Cardiac fibroblast (primary cell): ENCODE measurements around the gene SOX8.

ENCODE experiments used
- DNase-seq, 2 donors: peaks; one replicate each; pipeline versions ENCODE4 v3.0.0 to v3.0.0-alpha.2; 2010; ENCODE audit warnings: low read depth in 2 of 2
- H3K4me3 ChIP-seq, 2 donors: replicated peaks in 1 of 2; 1 replicate in 1 of 2; 2 replicates in 1 of 2; pipeline ENCODE4 v1.5.1; 2011; ENCODE audit warnings: low read depth in 2 of 2, low read length in 2 of 2, mild to moderate bottlenecking in 2 of 2, moderate library complexity in 1 of 2
- TF ChIP-seq, protein P1 (sequence below): IDR thresholded peaks from one replicate; pipeline ENCODE4 v1.5.1; 2011; ENCODE audit warnings: low read depth, mild to moderate bottlenecking, low read length, inconsistent platforms

SOX8 gene

DNA sequence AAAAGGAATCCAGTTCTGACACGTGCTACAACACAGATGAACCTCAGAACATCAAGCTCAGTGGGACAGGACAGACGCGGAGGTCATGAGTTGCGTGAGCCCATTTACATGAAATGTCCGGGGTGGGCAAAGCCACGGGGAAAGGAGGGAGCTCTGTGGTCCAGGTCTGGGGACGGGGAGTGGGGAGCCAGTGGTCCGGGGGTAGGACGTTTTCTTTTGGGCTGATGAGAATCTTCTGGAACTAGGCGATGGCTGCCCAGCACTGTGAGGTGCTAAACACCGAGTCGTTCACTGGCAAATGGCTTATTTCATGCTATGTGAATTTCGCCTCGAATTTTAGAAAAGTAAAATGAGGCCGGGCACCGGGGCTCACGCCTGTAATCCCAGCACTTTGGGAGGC is 8.2 kb upstream of the SOX8 start:
- no peak overlapping the region for H3K4me3 ChIP-seq
- no peak for DNase-seq
- TF ChIP-seq, protein P1, sequence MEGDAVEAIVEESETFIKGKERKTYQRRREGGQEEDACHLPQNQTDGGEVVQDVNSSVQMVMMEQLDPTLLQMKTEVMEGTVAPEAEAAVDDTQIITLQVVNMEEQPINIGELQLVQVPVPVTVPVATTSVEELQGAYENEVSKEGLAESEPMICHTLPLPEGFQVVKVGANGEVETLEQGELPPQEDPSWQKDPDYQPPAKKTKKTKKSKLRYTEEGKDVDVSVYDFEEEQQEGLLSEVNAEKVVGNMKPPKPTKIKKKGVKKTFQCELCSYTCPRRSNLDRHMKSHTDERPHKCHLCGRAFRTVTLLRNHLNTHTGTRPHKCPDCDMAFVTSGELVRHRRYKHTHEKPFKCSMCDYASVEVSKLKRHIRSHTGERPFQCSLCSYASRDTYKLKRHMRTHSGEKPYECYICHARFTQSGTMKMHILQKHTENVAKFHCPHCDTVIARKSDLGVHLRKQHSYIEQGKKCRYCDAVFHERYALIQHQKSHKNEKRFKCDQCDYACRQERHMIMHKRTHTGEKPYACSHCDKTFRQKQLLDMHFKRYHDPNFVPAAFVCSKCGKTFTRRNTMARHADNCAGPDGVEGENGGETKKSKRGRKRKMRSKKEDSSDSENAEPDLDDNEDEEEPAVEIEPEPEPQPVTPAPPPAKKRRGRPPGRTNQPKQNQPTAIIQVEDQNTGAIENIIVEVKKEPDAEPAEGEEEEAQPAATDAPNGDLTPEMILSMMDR = no peak

GRCh38 chr16:974001-974601 is 7.5 kb upstream of the SOX8 start:
- no peak overlapping the region for H3K4me3 ChIP-seq
- no peak for DNase-seq
- TF ChIP-seq, protein P1 = no peak

DNA sequence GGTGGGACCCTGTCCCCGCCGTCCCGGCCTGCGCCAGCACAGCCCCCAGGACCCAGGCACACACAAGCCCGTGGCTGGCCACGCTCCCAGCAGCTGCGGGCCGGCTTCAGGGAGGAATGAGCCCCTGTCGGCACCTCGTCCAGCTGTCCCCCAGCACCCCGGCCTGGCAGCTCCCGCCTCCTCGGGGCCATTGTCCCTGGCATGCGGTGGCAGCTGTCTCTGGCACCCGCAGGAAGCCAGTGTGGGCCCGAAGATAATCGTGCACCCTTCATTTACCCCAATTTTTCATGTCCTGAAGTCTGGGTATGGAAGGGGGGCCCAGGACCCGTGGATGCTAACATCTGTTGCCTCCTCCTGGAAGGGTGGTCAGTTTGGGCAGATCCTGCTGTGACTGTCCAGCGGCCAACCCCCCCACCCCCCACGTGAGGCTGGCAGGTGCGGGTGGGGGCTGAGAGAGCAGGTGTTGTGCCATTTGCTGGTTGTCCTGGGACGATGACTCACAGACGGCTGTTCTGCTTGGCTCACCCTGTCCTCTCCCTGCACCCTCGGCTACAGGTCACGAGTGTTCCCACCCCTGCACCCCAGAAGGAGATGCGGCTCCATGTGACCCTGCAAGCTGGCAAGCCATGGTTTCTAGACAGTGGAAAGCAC is 6.8 kb upstream of the SOX8 start:
- TF ChIP-seq, protein P1 = no peak
- no peak overlapping the region for H3K4me3 ChIP-seq
- DNase-seq = no peak

- TF ChIP-seq, protein P1 = no peak
- H3K4me3 ChIP-seq = no peak overlapping the region
- no peak for DNase-seq
Measured at GRCh38 chr16:975291-975690, 6.3 kb upstream of the SOX8 start.

- DNase-seq = no peak
- H3K4me3 ChIP-seq = no peak overlapping the region
- TF ChIP-seq, protein P1 = no peak
Measured at GRCh38 chr16:976389-976931, 5.1 kb upstream of the SOX8 start.

DNA sequence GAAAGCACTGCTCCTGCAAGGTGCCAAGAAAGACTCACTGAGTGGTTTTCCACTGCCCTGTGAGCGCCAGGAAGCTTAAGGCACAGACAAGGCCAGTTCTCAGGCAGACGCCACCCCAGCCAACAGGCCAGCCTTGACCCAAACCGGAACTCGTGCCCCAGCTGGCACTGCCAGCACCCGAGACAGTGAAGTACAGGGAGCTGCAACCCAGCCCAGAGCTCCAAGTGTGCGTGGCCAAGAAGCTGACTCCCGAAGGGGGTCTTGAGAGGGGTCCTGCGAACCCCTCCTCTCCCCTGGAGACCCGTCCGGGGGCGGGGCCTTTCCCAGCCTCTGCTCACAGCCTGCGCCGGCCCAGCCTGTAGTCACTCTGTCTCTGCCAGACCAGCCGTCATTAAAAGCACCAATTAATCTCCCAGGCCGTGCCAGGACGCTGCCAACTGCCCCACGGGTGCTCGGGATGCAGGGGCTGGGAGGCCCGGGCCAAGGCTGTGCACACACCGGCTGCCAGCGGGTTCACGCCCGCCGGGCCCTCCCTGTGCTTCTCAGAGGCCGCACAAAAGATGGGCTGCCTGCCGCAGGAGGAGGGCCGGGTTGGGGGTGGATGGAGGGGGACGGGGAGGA is 4.4 kb upstream of the SOX8 start:
- TF ChIP-seq, protein P1 = no peak
- no peak overlapping the region for H3K4me3 ChIP-seq
- DNase-seq = no peak
